IMR-90 (cell line): ENCODE measurements around the gene HOXB8. TPM values are rescaled to one million over a fixed set of nuclear protein-coding genes. Genes with fewer than 3 reads are reported as not detected.

ENCODE experiments used
- ATAC-seq: fragments of 200-7000 bp; cut with Tn5 transposase; 2 replicates; pipeline ENCODE4 v1.9.1; 2020; ENCODE audit warnings: low read depth, mild to moderate bottlenecking, moderate library complexity
- BruUV-seq: library from RNA; stranded (reverse); fragments of 400-500 nt; replicated peaks from 2 replicates; lab custom pipeline; 2021; lab: Mats Ljungman, UMichigan
- CTCF ChIA-PET: fragments of 300-600 bp; formaldehyde crosslinking; extraction: SDS; loops from one replicate; lab custom pipeline; 2021; ENCODE audit warnings: antibody characterized with exemption; lab: Yijun Ruan, JAX
- POLR2A ChIA-PET: fragments of 300-600 bp; sonication (Branson Sonifier 250); formaldehyde crosslinking; loops from one replicate; lab custom pipeline; 2022; ENCODE audit warnings: antibody characterized with exemption; ENCODE audit not compliant: unreplicated experiment; lab: Charles Lee
- DNase-seq: peaks from one replicate; pipeline ENCODE4 v3.0.0; 2013
- H2AFZ ChIP-seq: replicated peaks from 2 replicates; pipeline ENCODE3; 2013; ENCODE audit warnings: low read length, mild to moderate bottlenecking; ENCODE audit not compliant: poor library complexity
- H2AK5ac ChIP-seq: 2 replicates; pipeline ENCODE4 v1.6.1; 2013; ENCODE audit warnings: low read depth, low read length, inconsistent platforms
- H2AK9ac ChIP-seq: replicated peaks from 2 replicates; pipeline ENCODE3; 2013; ENCODE audit warnings: mild to moderate bottlenecking, low read depth, low read length, moderate library complexity; ENCODE audit not compliant: poor library complexity
- H2BK120ac ChIP-seq: 2 replicates; pipeline ENCODE4 v1.6.1; 2013; ENCODE audit warnings: low read depth, low read length, inconsistent platforms
- H2BK15ac ChIP-seq: 3 replicates; pipeline ENCODE4 v1.6.1; 2013; ENCODE audit warnings: low read depth, low read length, inconsistent platforms
- H2BK20ac ChIP-seq: 2 replicates; pipeline ENCODE4 v1.6.1; 2013; ENCODE audit warnings: low read depth, mild to moderate bottlenecking, inconsistent platforms, low read length, moderate library complexity
- H2BK5ac ChIP-seq: 2 replicates; pipeline ENCODE4 v1.6.1; 2013; ENCODE audit warnings: mild to moderate bottlenecking, low read depth, low read length, inconsistent platforms; ENCODE audit not compliant: poor library complexity, severe bottlenecking
- H3K14ac ChIP-seq: replicated peaks from 2 replicates; pipeline ENCODE4 v1.6.1; 2013; ENCODE audit warnings: low read depth, low read length, inconsistent platforms
- H3K18ac ChIP-seq: 2 replicates; pipeline ENCODE4 v1.6.1; 2013; ENCODE audit warnings: low read depth, low read length, control low read depth
- H3K23ac ChIP-seq: 2 replicates; pipeline ENCODE4 v1.6.1; 2013; ENCODE audit warnings: low read depth, low read length, inconsistent platforms
- H3K27ac ChIP-seq: 2 replicates; pipeline ENCODE4 v1.5.1; 2013; ENCODE audit warnings: mild to moderate bottlenecking, control low read depth, low read length; ENCODE audit not compliant: insufficient read depth
- H3K27me3 ChIP-seq: 2 replicates; pipeline ENCODE4 v1.6.1; 2013; ENCODE audit warnings: low read length; ENCODE audit not compliant: control insufficient read depth, insufficient read depth
- H3K36me3 ChIP-seq: 2 replicates; pipeline ENCODE4 v1.6.1; 2013; ENCODE audit warnings: low read length, mixed read lengths; ENCODE audit not compliant: control insufficient read depth, insufficient read depth
- H3K4ac ChIP-seq: 2 replicates; pipeline ENCODE4 v1.6.1; 2013; ENCODE audit warnings: low read depth, low read length, inconsistent platforms
- H3K4me1 ChIP-seq: 2 replicates; pipeline ENCODE4 v1.6.1; 2013; ENCODE audit warnings: low read length, mixed read lengths; ENCODE audit not compliant: control insufficient read depth, insufficient read depth
- H3K4me2 ChIP-seq: 2 replicates; pipeline ENCODE4 v1.6.1; 2013; ENCODE audit warnings: low read depth, mild to moderate bottlenecking, control low read depth, low read length, moderate library complexity
- H3K4me3 ChIP-seq: 2 replicates; pipeline ENCODE4 v1.5.1; 2013; ENCODE audit warnings: low read depth, mild to moderate bottlenecking, control low read depth, low read length, moderate library complexity; ENCODE audit not compliant: insufficient read depth
- H3K56ac ChIP-seq: 2 replicates; pipeline ENCODE4 v1.6.1; 2013; ENCODE audit warnings: low read length, inconsistent platforms; ENCODE audit not compliant: insufficient read depth; ENCODE audit errors: extremely low read depth
- H3K79me1 ChIP-seq, 2 experiments: 2 replicates each; pipeline ENCODE4 v1.6.1; 2013; ENCODE audit warnings: low read length in 2 of 2, inconsistent platforms in 1 of 2, low read depth in 1 of 2
- H3K9ac ChIP-seq: 2 replicates; pipeline ENCODE4 v1.6.1; 2013; ENCODE audit warnings: low read depth, low read length, control low read depth
- H3K9me1 ChIP-seq: 2 replicates; pipeline ENCODE4 v1.6.1; 2013; ENCODE audit warnings: low read length, inconsistent platforms; ENCODE audit not compliant: insufficient read depth
- H3K9me3 ChIP-seq: 2 replicates; pipeline ENCODE4 v1.6.1; 2013; ENCODE audit warnings: low read length; ENCODE audit not compliant: control insufficient read depth, insufficient read depth
- H4K20me1 ChIP-seq: 2 replicates; pipeline ENCODE4 v1.6.1; 2013; ENCODE audit warnings: low read length, inconsistent platforms; ENCODE audit not compliant: insufficient read depth
- H4K5ac ChIP-seq: 2 replicates; pipeline ENCODE4 v1.6.1; 2013; ENCODE audit warnings: mild to moderate bottlenecking, low read depth, low read length, control low read depth
- H4K8ac ChIP-seq, 2 experiments: 2 replicates each; pipeline ENCODE4 v1.6.1; 2013; ENCODE audit warnings: low read depth in 2 of 2, low read length in 2 of 2, control low read depth in 1 of 2, inconsistent platforms in 1 of 2
- H4K91ac ChIP-seq: 2 replicates; pipeline ENCODE4 v1.6.1; 2013; ENCODE audit warnings: low read depth, low read length, inconsistent platforms; ENCODE audit not compliant: insufficient read depth
- WGBS, 2 experiments: methylation state at CpG; one replicate each; pipeline versions ENCODE4 v1.1.5 to v1.1.7; 2013; ENCODE audit warnings: missing lambda C conversion rate in 2 of 2; ENCODE audit not compliant: insufficient read length in 1 of 2; ENCODE audit errors: extremely low coverage in 2 of 2; 5-methylcytosine and 5-hydroxymethylcytosine counted together
- dilution Hi-C: fragments of 300-500 bp; cut with HindIII; formaldehyde crosslinking; loops from one replicate; pipeline ENCODE4 v1.14.3; 2018; ENCODE audit warnings: low sequenced_read_pairs; ENCODE audit not compliant: unreplicated experiment
- in situ Hi-C: fragments of 300-500 bp; cut with MboI; formaldehyde crosslinking; loops from 3 replicates; pipeline ENCODE4 v1.14.3; 2019; ENCODE audit warnings: low sequenced_read_pairs, inconsistent platforms, mixed read lengths
- intact Hi-C: fragments of 100-400 bp; cut with micrococcal nuclease; formaldehyde crosslinking; loops from 2 replicates; pipeline ENCODE4 v1.10.0; 2022
- polyA plus RNA-seq, 3 experiments: library from polyadenylated mRNA; depleted of rRNA; stranded (reverse); fragments of >200 nt; gene quantifications; 2 replicates each; pipeline ENCODE4 v1.2.3, GENCODE V29; 2012; ENCODE audit warnings: low replicate concordance in 1 of 3
- total RNA-seq: library from RNA; depleted of rRNA; stranded (reverse); fragments of >200 nt; gene quantifications from 2 replicates; pipeline ENCODE4 v1.2.3, GENCODE V29; 2012
- TF ChIP-seq, protein P1 (sequence below): fragments of 150-350 bp; IDR thresholded peaks from 2 replicates; pipeline ENCODE4 v1.6.1; 2017; ENCODE audit warnings: mild to moderate bottlenecking, antibody characterized with exemption, low read length, low read depth

Gene HOXB8
- total and polyA plus RNA-seq, 2 of the 4 experiments (the other 2 are of a cell fraction) = 0.54 to 5.3 TPM

DNA sequence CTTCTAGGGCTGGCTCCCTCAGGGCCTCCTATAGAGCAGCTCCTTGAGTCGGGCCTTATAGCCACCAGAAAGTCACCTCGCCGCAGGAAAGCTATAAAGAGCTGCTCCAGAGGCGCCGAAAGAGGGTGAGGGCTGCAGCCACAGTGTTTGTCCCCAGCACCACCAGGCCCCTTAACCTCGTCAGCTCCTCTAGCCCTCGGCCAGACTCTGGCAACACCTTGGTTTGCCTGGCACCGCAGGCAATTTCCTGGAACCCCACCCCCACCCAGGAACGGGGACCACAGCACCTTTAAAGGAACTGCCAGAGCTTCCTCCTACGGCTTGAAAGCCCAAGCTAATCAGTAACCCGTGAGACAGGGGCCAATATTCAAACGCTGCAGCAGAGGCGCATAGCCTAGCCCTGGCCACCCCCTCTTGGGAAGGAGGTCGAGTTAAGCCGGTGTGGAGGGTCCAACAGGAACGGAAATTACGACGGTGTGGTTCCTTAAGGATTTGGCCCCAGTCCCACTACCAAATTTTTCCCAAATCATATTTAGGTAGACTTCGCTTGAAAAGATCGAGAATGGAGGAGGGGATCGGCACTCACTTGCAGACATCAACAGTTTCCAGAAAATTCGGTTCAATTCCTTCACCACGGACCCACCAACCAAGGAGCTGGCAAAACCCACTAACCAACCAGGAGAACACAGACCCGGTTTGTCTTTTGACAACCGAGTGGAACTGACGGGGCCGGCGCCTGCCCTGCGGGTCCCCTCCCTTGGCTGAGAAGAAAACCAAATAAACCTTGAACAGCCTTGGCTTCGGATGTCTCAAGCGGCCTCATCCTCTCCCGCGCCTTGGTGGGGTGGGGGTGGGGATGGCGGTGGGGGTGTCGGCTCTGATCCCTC, 13.3 kb downstream of the HOXB8 start:
- Histone ChIP-seq H2BK5ac (no peak overlapping the region), H3K27ac (no peak overlapping the region), H3K14ac (no peak overlapping the region), H3K4me3 (no peak overlapping the region), H3K79me1 (peaks cover 24 to 48% of the 10 kb centered on the region in 2 experiments; a peak in 3 of 4 replicates), H3K18ac (no peak overlapping the region), H3K23ac (no peak overlapping the region), H2BK20ac (no peak overlapping the region), H3K27me3 (no peaks in the 10 kb centered on the region), H2BK15ac (no peak overlapping the region), H2AK9ac (no peak overlapping the region), H3K9me1 (0 out of 2 replicates have a peak, but pooled peaks cover 3% of the 10 kb centered on the region), H4K20me1 (peaks cover 9% of the 10 kb centered on the region), H2BK120ac (no peak overlapping the region), H3K9ac (no peak overlapping the region), H2AK5ac (no peak overlapping the region), H3K9me3 (no peaks in the 10 kb centered on the region), H4K8ac (no peak overlapping the region; a peak in 1 of 4 replicates), H3K4me1 (peaks cover 5% of the 10 kb centered on the region; the same call in 1 of the 2 replicates), H3K36me3 (peaks cover 3% of the 10 kb centered on the region), H2AFZ (no peak overlapping the region), H3K56ac (no peak overlapping the region), H3K4ac (no peak overlapping the region), H4K5ac (no peak overlapping the region), H3K4me2 (no peak overlapping the region), H4K91ac (no peak overlapping the region)
- no peak for DNase-seq
- WGBS, 2 experiments = 94% methylated on average over 8 of the region's 35 CpGs; no CpG with 5 or more reads in 1 of the 2 experiments
- no peak for ATAC-seq
- intact Hi-C loops = no loop called here
- dilution Hi-C loops = no loop called here
- ChIA-PET CTCF (interaction anchor here (0.6 kb wide), 2 partner anchors 328 to 759 kb away, joined by 3 to 7 read pairs; no protein-coding TSS in a partner anchor), POLR2A (no interaction called here)
- TF ChIP-seq, protein P1, sequence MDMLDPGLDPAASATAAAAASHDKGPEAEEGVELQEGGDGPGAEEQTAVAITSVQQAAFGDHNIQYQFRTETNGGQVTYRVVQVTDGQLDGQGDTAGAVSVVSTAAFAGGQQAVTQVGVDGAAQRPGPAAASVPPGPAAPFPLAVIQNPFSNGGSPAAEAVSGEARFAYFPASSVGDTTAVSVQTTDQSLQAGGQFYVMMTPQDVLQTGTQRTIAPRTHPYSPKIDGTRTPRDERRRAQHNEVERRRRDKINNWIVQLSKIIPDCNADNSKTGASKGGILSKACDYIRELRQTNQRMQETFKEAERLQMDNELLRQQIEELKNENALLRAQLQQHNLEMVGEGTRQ = no peak
- in situ Hi-C loops = no loop called here
- BruUV-seq = no TSS peak
